ENCODE measurements around the gene SP3. TPM values are rescaled to one million over a fixed set of nuclear protein-coding genes. Genes with fewer than 3 reads are reported as not detected.
A peak's percentile ranks its signal among the peaks of the same experiment; 100 is the strongest.

Gene SP3
- total RNA-seq, 4 donors from 2014 or later = 57.1 to 106 (median 86.3) TPM

DNA sequence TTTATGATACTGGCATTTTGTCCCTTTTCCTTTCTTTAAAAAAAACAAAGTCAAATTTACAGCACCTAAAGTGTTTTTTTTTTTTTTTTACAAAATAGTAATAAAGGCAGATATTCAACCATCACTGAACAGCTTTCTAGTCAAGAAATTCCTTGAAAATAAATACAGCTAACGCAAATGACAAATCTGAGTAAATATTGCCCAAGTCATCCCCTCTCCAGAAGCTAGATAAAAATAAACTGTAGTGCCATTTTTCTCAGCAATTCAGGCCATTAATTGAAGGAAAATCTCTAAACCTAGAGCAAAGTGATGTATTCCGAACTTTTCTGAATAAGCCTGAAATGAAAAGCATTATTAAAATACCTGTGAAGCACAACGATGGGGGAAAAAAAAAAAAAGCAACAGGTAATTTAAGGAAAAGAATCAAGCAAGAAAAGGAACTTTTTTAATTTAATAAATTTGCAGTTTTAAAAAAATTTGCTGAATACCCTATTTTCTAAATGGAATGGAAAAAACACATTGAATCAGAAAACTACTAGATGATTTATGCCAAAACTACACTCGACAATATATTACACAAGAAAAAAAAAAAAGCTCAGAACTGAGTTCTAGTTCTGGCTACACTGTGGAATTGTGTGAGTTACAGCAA lies 6.9 kb downstream of the SP3 start:
- H3K27ac ChIP-seq = no peak overlapping the region
- TF ChIP-seq, protein P1, sequence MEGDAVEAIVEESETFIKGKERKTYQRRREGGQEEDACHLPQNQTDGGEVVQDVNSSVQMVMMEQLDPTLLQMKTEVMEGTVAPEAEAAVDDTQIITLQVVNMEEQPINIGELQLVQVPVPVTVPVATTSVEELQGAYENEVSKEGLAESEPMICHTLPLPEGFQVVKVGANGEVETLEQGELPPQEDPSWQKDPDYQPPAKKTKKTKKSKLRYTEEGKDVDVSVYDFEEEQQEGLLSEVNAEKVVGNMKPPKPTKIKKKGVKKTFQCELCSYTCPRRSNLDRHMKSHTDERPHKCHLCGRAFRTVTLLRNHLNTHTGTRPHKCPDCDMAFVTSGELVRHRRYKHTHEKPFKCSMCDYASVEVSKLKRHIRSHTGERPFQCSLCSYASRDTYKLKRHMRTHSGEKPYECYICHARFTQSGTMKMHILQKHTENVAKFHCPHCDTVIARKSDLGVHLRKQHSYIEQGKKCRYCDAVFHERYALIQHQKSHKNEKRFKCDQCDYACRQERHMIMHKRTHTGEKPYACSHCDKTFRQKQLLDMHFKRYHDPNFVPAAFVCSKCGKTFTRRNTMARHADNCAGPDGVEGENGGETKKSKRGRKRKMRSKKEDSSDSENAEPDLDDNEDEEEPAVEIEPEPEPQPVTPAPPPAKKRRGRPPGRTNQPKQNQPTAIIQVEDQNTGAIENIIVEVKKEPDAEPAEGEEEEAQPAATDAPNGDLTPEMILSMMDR (IDR thresholded peaks at IDR 0.05) = no peak
- TF ChIP-seq POLR2A (IDR thresholded peaks at IDR 0.05) = no peak
- peak overlapping the region in 1 of 4 donors; percentile 16 for H3K4me3 ChIP-seq
- H3K4me1 ChIP-seq = peaks cover 0 to 68% (median 18%) of the 10 kb centered on the region in 4 donors
- H3K27me3 ChIP-seq = no peaks in the 10 kb centered on the region
- H3K36me3 ChIP-seq = peaks cover 0 to 20% (median 0%) of the 10 kb centered on the region in 3 donors
- no peaks in the 10 kb centered on the region for H3K9me3 ChIP-seq
- no peak for DNase-seq

DNA sequence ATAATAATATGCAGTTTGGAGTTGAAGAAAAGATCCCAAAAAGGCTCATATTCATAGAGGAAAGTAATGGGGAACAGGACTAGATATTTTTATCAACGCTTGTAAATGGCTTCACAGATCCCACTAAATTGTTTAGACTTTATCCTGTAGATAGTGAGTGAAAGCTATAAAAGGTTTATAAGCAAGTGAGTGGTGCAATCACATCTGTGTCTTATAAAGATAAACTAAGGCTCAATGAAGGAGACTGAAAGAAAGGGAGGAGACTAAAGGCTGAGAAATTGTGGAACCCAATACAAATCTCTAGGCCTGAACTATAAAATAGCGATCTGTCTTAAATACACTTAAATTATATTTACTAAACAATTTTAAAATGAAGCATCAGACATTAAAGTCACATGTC lies 7.7 kb downstream of the SP3 start:
- no peak for TF ChIP-seq POLR2A (IDR thresholded peaks at IDR 0.05)
- TF ChIP-seq, protein P1 (IDR thresholded peaks at IDR 0.05) = no peak
- no peak for DNase-seq
- Histone ChIP-seq H3K27me3 (no peaks in the 10 kb centered on the region), H3K4me1 (peaks cover 0 to 68% (median 18%) of the 10 kb centered on the region in 4 donors), H3K27ac (peak overlapping the region in 2 of 4 donors; percentile 23 to 39), H3K9me3 (no peaks in the 10 kb centered on the region), H3K4me3 (peak overlapping the region in 1 of 4 donors; percentile 16), H3K36me3 (peaks cover 0 to 25% (median 0%) of the 10 kb centered on the region in 3 donors)

DNA sequence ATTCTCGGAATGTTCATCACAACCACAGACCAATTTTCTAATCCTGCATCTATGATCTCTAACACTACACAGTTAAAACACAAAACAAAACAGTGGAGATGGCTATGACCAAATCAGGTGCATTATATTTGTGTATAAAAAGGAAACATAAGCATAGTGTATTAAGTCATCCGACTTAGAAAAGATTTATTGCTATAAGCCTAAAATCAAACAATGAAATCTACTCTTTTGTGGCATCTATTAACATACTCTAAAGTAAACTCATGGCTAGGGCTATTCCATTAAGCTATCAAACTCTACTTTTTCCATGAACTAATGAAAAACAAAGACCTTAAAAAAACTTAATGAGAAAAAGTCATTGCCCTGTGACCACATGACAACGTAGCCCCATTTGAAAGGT lies 8.7 kb downstream of the SP3 start:
- no peaks in the 10 kb centered on the region for H3K9me3 ChIP-seq
- H3K36me3 ChIP-seq = peaks cover 0 to 25% (median 0%) of the 10 kb centered on the region in 3 donors
- no peak for TF ChIP-seq POLR2A (IDR thresholded peaks at IDR 0.05)
- TF ChIP-seq, protein P1 (IDR thresholded peaks at IDR 0.05) = no peak
- H3K4me3 ChIP-seq = no peak overlapping the region
- DNase-seq = no peak
- no peaks in the 10 kb centered on the region for H3K27me3 ChIP-seq
- peaks cover 0 to 69% (median 18%) of the 10 kb centered on the region in 4 donors for H3K4me1 ChIP-seq
- H3K27ac ChIP-seq = no peak overlapping the region

DNA sequence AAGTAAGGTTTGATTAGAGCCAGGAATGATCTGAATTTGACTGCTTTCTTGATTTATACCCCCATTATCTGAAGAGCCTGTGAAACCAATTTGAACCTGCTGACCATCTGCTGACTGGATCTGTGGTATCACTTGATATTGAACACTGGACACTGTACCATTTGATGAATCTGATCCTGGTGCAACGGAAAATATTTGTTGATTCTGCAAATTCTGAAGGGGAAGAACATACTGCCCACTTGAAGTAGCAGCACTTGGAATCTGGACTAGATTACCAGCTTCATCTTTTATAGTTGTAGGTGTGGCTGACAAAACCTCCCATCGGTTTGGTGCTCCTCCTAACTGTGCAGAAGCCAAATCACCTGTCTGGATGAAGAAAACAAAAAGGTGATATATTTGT lies 9.3 kb downstream of the SP3 start:
- peaks cover 0 to 25% (median 0%) of the 10 kb centered on the region in 3 donors for H3K36me3 ChIP-seq
- H3K4me1 ChIP-seq = peaks cover 0 to 66% (median 18%) of the 10 kb centered on the region in 4 donors
- H3K9me3 ChIP-seq = no peaks in the 10 kb centered on the region
- no peak for TF ChIP-seq POLR2A (IDR thresholded peaks at IDR 0.05)
- TF ChIP-seq, protein P1 (IDR thresholded peaks at IDR 0.05) = no peak
- no peak overlapping the region for H3K4me3 ChIP-seq
- DNase-seq = no peak
- H3K27me3 ChIP-seq = no peaks in the 10 kb centered on the region
- H3K27ac ChIP-seq = no peak overlapping the region

DNA sequence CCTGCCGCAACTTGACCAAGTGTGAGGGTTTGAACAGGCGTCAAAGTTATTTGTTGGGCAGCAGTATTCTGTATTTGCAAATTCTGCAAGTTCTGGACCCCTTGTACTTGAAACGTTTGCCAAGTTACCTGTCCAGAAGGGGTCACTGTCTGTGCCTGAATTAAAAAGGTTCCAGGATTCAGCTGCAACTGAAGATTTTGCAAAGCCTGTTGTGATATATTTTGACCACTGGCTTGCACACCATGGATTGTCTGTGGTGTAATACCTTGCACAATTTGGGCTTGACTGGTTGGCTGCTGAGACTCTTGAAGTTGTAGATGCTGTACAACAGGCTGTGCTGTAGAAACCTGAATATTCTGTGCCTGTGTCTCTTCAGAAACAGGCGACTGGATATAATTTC lies 10.2 kb downstream of the SP3 start:
- no peak for DNase-seq
- TF ChIP-seq, protein P1 (IDR thresholded peaks at IDR 0.05) = no peak
- TF ChIP-seq POLR2A (IDR thresholded peaks at IDR 0.05) = no peak
- H3K27me3 ChIP-seq = no peaks in the 10 kb centered on the region
- H3K36me3 ChIP-seq = peaks cover 0 to 25% (median 0%) of the 10 kb centered on the region in 3 donors
- H3K4me1 ChIP-seq = peaks cover 0 to 58% (median 14%) of the 10 kb centered on the region in 4 donors
- no peak overlapping the region for H3K27ac ChIP-seq
- no peak overlapping the region for H3K4me3 ChIP-seq
- no peaks in the 10 kb centered on the region for H3K9me3 ChIP-seq
